OCI-LY7 (cell line): Measurements from ENCODE around the gene BRIP1. TPM values are rescaled to one million over a fixed set of nuclear protein-coding genes. Genes with fewer than 3 reads are reported as not detected.

ENCODE experiments used
- BruUV-seq: library from RNA; stranded (reverse); fragments of 400-500 nt; replicated peaks from 2 replicates; lab custom pipeline; 2021; lab: Mats Ljungman, UMichigan
- CTCF ChIA-PET: fragments of 300-600 bp; sonication (Branson Sonifier 250); formaldehyde crosslinking; loops from one replicate; lab custom pipeline; 2022; ENCODE audit warnings: antibody characterized with exemption; ENCODE audit not compliant: unreplicated experiment; lab: Charles Lee
- POLR2A ChIA-PET: fragments of 300-600 bp; sonication (Branson Sonifier 250); formaldehyde crosslinking; loops from one replicate; lab custom pipeline; 2022; ENCODE audit warnings: antibody characterized with exemption; lab: Charles Lee
- DNase-seq: peaks from one replicate; pipeline ENCODE4 v3.0.0-alpha.2; 2015; ENCODE audit warnings: low spot score
- H2AFZ ChIP-seq: fragments of 200-600 bp; sonication (generic), shearing (Covaris generic); 2 replicates; pipeline ENCODE4 v1.6.1; 2014; ENCODE audit warnings: mild to moderate bottlenecking, antibody characterized with exemption, low read length, moderate library complexity
- H3K27ac ChIP-seq: fragments of 200-600 bp; sonication (generic); 2 replicates; pipeline ENCODE4 v1.5.1; 2014; ENCODE audit warnings: mixed run types, low read depth, mild to moderate bottlenecking, moderate library complexity, low read length, inconsistent platforms; ENCODE audit not compliant: poor library complexity, severe bottlenecking
- H3K36me3 ChIP-seq: fragments of 200-600 bp; sonication (generic); 2 replicates; pipeline ENCODE4 v1.6.1; 2014; ENCODE audit warnings: mild to moderate bottlenecking, antibody characterized with exemption, low read length, moderate library complexity, mixed read lengths; ENCODE audit not compliant: insufficient read depth
- H3K4me1 ChIP-seq: fragments of 200-600 bp; sonication (generic); 2 replicates; pipeline ENCODE4 v1.5.1; 2014; ENCODE audit warnings: mild to moderate bottlenecking, low read length; ENCODE audit not compliant: insufficient read depth, poor library complexity, severe bottlenecking
- H3K4me2 ChIP-seq: fragments of 200-600 bp; sonication (generic); 2 replicates; pipeline ENCODE4 v1.6.1; 2014; ENCODE audit warnings: mild to moderate bottlenecking, low read length
- H3K4me3 ChIP-seq: fragments of 200-600 bp; sonication (generic); 2 replicates; pipeline ENCODE4 v1.5.1; 2014; ENCODE audit warnings: mild to moderate bottlenecking, low read depth, low read length; ENCODE audit not compliant: poor library complexity, severe bottlenecking
- H3K79me2 ChIP-seq: fragments of 200-600 bp; sonication (generic); 2 replicates; pipeline ENCODE4 v1.6.1; 2016; ENCODE audit warnings: low read depth, mild to moderate bottlenecking, low read length, moderate library complexity, mixed read lengths; ENCODE audit not compliant: insufficient read depth
- H3K9me2 ChIP-seq: fragments of 200-600 bp; sonication (generic); 2 replicates; pipeline ENCODE4 v1.6.1; 2016; ENCODE audit warnings: mild to moderate bottlenecking, low read length, mixed read lengths; ENCODE audit not compliant: insufficient read depth
- H3K9me3 ChIP-seq: fragments of 200-600 bp; sonication (generic); 2 replicates; pipeline ENCODE4 v1.6.1; 2014; ENCODE audit warnings: mild to moderate bottlenecking, mixed run types, low read length, mixed read lengths
- H4K20me1 ChIP-seq: fragments of 200-600 bp; sonication (generic); 2 replicates; pipeline ENCODE4 v1.6.1; 2014; ENCODE audit warnings: mild to moderate bottlenecking, antibody characterized with exemption, low read length, moderate library complexity, mixed read lengths; ENCODE audit not compliant: insufficient read depth
- CTCF ChIP-seq: fragments of 200-600 bp; sonication (generic); conservative IDR thresholded peaks from 2 replicates; pipeline ENCODE4 v1.5.1; 2014; ENCODE audit warnings: mild to moderate bottlenecking, antibody characterized with exemption, low read length, moderate library complexity, mixed read lengths
- EZH2phosphoT487 ChIP-seq: fragments of 200-600 bp; sonication (generic); IDR thresholded peaks from 2 replicates; pipeline ENCODE4 v1.6.1; 2018; ENCODE audit warnings: low read depth, borderline replicate concordance, mild to moderate bottlenecking, mixed run types, antibody characterized with exemption, low read length, moderate library complexity, mixed read lengths
- intact Hi-C: fragments of 100-400 bp; cut with micrococcal nuclease; formaldehyde crosslinking; loops from one replicate; pipeline ENCODE4 v1.10.0; 2022; ENCODE audit not compliant: unreplicated experiment
- total RNA-seq, 2 experiments: library from RNA; depleted of rRNA in 1 of 2; stranded (reverse); fragments of >200 nt in 1 of 2; shearing (Covaris generic) in 1 of 2; gene quantifications; 2 replicates each; pipeline ENCODE4 v1.2.3, GENCODE V29; 2014 to 2022

Gene BRIP1
- total RNA-seq, 2 experiments from 2014 or later = 32.5 to 33.8 TPM

- Histone ChIP-seq H4K20me1 (no peaks in the 10 kb centered on the region), H3K27ac (no peak overlapping the region), H2AFZ (no peak overlapping the region), H3K4me1 (no peaks in the 10 kb centered on the region), H3K36me3 (no peaks in the 10 kb centered on the region), H3K9me2 (no peaks in the 10 kb centered on the region), H3K79me2 (no peaks in the 10 kb centered on the region), H3K4me2 (no peak overlapping the region), H3K9me3 (no peaks in the 10 kb centered on the region), H3K4me3 (no peak overlapping the region)
- intact Hi-C loops = loop anchor here (5.0 kb wide), 1 partner anchor 147 kb away; no protein-coding TSS in a partner anchor
- no TSS peak for BruUV-seq
- POLR2A ChIA-PET = interaction anchor here (0.7 to 1.1 kb wide), 2 partner anchors 12 to 81 kb away, joined by 3 read pairs; no protein-coding TSS in a partner anchor
- CTCF ChIA-PET = no interaction called here
- no peak for TF ChIP-seq EZH2phosphoT487
- TF ChIP-seq CTCF = no peak
- DNase-seq = no peak
These were observed 228.3 kb downstream of the BRIP1 start for GRCh38 chr17:61634942-61635538.

DNA sequence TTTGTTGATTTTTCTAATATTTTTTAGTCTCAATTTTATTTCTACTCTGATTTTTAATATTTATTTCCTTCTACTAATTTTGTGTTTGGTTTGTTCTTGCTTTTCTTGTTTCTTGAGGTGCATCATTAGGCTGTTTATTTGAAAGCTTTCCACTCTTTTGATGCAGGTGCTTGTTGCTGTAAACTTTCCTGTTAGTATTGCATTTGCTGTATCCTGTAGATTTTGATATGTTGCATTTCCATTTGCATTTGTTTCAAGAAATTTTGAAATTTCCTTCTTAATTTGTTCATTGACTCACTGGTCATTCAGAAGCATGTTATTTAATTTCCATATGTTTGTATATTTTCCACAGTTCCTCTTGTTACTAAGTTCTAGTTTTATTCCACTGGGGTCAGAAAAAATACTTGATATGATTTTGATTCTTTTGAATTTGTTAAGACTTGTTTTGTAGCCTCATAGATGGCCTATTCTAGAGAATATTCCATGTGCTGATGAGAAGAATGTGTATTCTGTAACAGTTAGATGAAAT is 229.3 kb downstream of the BRIP1 start:
- TF ChIP-seq EZH2phosphoT487 = no peak
- TF ChIP-seq CTCF = no peak
- POLR2A ChIA-PET = interaction anchor here (0.7 kb wide), 2 partner anchors 9 to 165 kb away, joined by 3 read pairs; no protein-coding TSS in a partner anchor
- no peaks in the 10 kb centered on the region for H3K79me2 ChIP-seq

GRCh38 chr17:61632826-61633225 is 230.5 kb downstream of the BRIP1 start:
- H3K9me2 ChIP-seq = no peaks in the 10 kb centered on the region
- H3K27ac ChIP-seq = no peak overlapping the region
- H3K36me3 ChIP-seq = no peaks in the 10 kb centered on the region
- H2AFZ ChIP-seq = no peak overlapping the region
- intact Hi-C loops = no loop called here
- H4K20me1 ChIP-seq = no peaks in the 10 kb centered on the region
- no peak overlapping the region for H3K4me2 ChIP-seq
- ChIA-PET CTCF (no interaction called here), POLR2A (no interaction called here)
- no peak for DNase-seq
- H3K79me2 ChIP-seq = no peaks in the 10 kb centered on the region
- BruUV-seq = no TSS peak
- no peaks in the 10 kb centered on the region for H3K4me1 ChIP-seq
- H3K4me3 ChIP-seq = no peak overlapping the region
- no peaks in the 10 kb centered on the region for H3K9me3 ChIP-seq
- no peak for TF ChIP-seq EZH2phosphoT487
- TF ChIP-seq CTCF = no peak

More for the DNA sequence above, 229.3 kb downstream of the BRIP1 start:
- H3K4me1 ChIP-seq = no peaks in the 10 kb centered on the region
- intact Hi-C loops = no loop called here
- no peak overlapping the region for H2AFZ ChIP-seq
- no peak overlapping the region for H3K27ac ChIP-seq
- H4K20me1 ChIP-seq = no peaks in the 10 kb centered on the region
- no TSS peak for BruUV-seq
- no peaks in the 10 kb centered on the region for H3K9me2 ChIP-seq
- DNase-seq = no peak
- no peaks in the 10 kb centered on the region for H3K36me3 ChIP-seq
- H3K4me3 ChIP-seq = no peak overlapping the region
- H3K4me2 ChIP-seq = no peak overlapping the region
- no peaks in the 10 kb centered on the region for H3K9me3 ChIP-seq
- CTCF ChIA-PET = no interaction called here
